Measurements from ENCODE around the gene SH3RF2.

Gene SH3RF2

GRCh38 chr5:146105477-146105876 lies 169.1 kb downstream of the SH3RF2 start, which contains the start of gene PLAC8L1:
PLAC8L1 (minus strand) TSS chr5:146105577; CDS start chr5:146104311, 1,266 bp downstream.
- TF ChIP-seq TAF1 (IDR thresholded peaks at IDR 0.05; ENCODE audit: borderline replicate concordance, insufficient read depth, low read length) (no peak), FOXP2 (optimal IDR thresholded peaks at IDR 0.05; ENCODE audit: borderline replicate concordance, extremely low read depth, extremely low read length, insufficient read depth) (no peak), REST (IDR thresholded peaks at IDR 0.05; ENCODE audit: insufficient read depth in 1 of 2, low read depth in 2 of 2, low read length in 2 of 2) (no peak), POLR2AphosphoS5 (IDR thresholded peaks at IDR 0.05; ENCODE audit: low read depth, low read length) (no peak), SIN3A (IDR thresholded peaks at IDR 0.05; ENCODE audit: borderline replicate concordance, insufficient read depth, low read length) (no peak)

- TF ChIP-seq FOXP2 (optimal IDR thresholded peaks at IDR 0.05; ENCODE audit: borderline replicate concordance, extremely low read depth, extremely low read length, insufficient read depth): no peak
- TF ChIP-seq TAF1 (IDR thresholded peaks at IDR 0.05; ENCODE audit: borderline replicate concordance, insufficient read depth, low read length): no peak
- no peak for TF ChIP-seq SIN3A (IDR thresholded peaks at IDR 0.05; ENCODE audit: borderline replicate concordance, insufficient read depth, low read length)
- TF ChIP-seq REST (IDR thresholded peaks at IDR 0.05; ENCODE audit: insufficient read depth in 1 of 2, low read depth in 2 of 2, low read length in 2 of 2): no peak
- TF ChIP-seq POLR2AphosphoS5 (IDR thresholded peaks at IDR 0.05; ENCODE audit: low read depth, low read length): no peak
Observed at GRCh38 chr5:146107901-146108300, 171.5 kb downstream of the SH3RF2 start.

- TF ChIP-seq FOXP2 (optimal IDR thresholded peaks at IDR 0.05; ENCODE audit: borderline replicate concordance, extremely low read depth, extremely low read length, insufficient read depth): no peak
- TF ChIP-seq POLR2AphosphoS5 (IDR thresholded peaks at IDR 0.05; ENCODE audit: low read depth, low read length): no peak
- TF ChIP-seq SIN3A (IDR thresholded peaks at IDR 0.05; ENCODE audit: borderline replicate concordance, insufficient read depth, low read length): no peak
- TF ChIP-seq TAF1 (IDR thresholded peaks at IDR 0.05; ENCODE audit: borderline replicate concordance, insufficient read depth, low read length): no peak
- no peak for TF ChIP-seq REST (IDR thresholded peaks at IDR 0.05; ENCODE audit: insufficient read depth in 1 of 2, low read depth in 2 of 2, low read length in 2 of 2)
Observed at GRCh38 chr5:146109379-146109778, 173.0 kb downstream of the SH3RF2 start.

- TF ChIP-seq POLR2AphosphoS5 (IDR thresholded peaks at IDR 0.05; ENCODE audit: low read depth, low read length): no peak
Observed at GRCh38 chr5:146111409-146111808, 175.0 kb downstream of the SH3RF2 start.

GRCh38 chr5:146112476-146112875 lies 176.1 kb downstream of the SH3RF2 start:
- TF ChIP-seq FOXP2 (optimal IDR thresholded peaks at IDR 0.05; ENCODE audit: borderline replicate concordance, extremely low read depth, extremely low read length, insufficient read depth) (no peak), POLR2AphosphoS5 (IDR thresholded peaks at IDR 0.05; ENCODE audit: low read depth, low read length) (no peak), REST (IDR thresholded peaks at IDR 0.05; ENCODE audit: insufficient read depth in 1 of 2, low read depth in 2 of 2, low read length in 2 of 2) (no peak)
